GM21528 (cell line): ENCODE results near the gene ARRDC4.

Source experiments
- ATAC-seq: cut with Tn5 transposase; IDR thresholded peaks from one replicate; pipeline ENCODE4 v1.9.1; 2021; ENCODE audit warnings: mild to moderate bottlenecking, moderate library complexity; ENCODE audit not compliant: unreplicated experiment, low FRiP score

ARRDC4 gene

DNA sequence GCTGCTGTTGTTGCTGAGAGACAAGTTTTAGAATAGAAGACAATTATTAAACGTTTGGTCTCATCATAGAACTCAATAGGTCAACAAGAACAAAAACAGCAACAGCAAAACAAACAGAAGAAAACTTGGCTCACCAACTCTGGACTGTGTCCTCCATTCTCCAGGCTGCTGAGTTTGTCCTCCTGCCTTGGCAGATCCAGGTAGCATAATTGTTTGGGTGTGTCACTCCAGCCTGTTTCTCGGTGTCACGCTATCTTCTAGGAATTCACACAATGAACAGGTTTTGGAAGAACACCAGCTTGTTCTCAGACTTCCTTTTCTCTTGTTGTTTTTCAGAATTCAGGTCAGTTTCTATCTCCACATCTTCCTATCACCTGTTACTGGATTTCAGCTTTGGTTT, 34.7 kb downstream of the ARRDC4 start:
- no peak for ATAC-seq

DNA sequence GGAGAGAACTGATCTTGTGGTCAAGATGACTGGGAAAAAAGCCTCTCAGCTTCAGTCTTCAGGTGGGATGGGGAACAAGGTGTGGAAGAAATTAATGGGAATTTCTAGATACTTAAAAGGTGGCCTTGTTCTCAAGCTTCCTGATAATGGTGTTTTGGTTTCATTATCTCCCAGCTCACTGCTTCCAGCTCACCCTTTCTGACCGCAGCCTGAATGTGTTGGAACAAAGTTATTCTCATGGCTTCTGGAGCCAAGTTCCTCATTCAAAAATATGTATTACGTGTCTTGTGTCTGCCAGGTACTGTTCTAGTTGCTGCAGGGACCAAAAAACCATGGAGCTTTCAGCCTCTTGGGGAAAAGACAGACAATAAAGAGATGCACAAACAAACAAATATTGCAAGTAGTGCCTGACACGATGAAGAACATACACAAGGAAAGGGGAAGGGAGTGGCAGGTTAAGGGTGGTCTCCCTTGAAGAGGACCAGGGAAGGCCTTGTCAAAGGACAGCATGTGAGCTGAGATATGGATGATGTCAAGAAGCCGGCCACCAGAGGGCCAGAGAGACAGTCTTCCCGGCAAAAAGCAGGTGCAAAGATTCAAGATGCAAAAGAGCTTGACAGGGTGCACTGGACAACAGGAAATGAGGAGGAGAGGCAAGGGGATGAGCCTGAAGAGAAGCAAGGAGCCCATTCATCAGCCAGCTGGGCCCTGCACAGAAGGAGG, 35.5 kb downstream of the ARRDC4 start:
- no peak for ATAC-seq

DNA sequence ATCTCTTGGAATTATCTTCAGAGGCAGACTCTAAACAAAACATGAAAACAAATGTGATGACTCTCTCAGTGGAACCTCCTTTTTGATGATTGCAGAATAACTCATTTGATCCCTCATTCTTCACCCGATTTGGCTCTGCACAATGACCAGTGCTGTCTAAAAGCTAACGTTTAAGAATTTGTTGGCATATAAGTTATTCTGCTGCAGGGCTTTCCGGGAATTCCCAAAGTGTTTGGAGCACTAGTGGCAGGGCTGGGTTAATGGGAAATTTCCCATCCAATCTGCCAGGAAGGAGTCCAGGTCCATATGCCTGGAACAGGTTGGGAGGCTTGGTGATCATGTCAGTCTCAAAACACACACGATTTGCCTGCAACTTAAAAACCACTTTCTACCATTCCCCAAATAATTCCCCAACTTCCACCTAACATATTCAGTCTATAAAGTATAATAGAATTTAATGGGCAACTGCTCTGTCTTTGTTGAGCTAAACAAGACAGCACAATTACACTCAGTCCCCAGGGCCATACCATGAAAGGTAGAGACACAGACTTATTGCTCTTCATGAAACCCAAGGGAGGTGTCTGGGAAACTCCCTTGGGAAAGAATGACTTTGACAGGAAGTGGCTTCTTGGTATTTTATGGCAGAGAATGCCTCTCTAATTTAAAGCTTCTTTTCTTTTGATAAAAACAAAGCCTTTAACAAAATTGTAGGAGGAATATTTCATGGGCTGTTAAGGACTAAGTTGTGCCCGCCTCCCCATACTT, 38.0 kb downstream of the ARRDC4 start:
- ATAC-seq: no peak

- no peak for ATAC-seq
These were observed 40.0 kb downstream of the ARRDC4 start for GRCh38 chr15:98000249-98001203.

DNA sequence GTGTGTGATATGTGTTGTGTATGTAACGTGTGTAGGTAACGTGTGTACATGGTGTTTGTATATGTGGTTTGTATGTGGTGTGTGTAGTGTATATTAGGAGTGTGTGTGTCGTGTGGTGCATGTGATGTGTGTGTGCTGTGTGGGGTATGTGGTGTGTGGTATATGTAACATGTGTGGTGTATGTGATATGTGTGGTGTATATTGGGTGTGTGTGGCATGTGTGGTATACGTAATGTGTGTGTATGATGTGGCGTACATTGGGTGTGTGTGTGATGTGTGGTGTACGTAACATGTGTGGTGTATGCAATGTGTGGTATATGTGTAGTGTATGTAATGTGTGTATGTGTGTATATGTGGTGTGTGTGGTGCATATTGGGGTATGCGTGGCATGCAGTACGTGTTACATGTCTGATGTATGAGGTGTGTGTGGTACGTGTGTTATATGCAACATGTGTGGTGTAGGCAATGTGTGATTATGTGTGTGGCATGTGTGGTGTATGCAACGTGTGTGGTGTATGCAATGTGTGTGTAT, 41.2 kb downstream of the ARRDC4 start:
- ATAC-seq: no peak

GRCh38 chr15:98002419-98002818, 41.9 kb downstream of the ARRDC4 start:
- ATAC-seq: no peak

DNA sequence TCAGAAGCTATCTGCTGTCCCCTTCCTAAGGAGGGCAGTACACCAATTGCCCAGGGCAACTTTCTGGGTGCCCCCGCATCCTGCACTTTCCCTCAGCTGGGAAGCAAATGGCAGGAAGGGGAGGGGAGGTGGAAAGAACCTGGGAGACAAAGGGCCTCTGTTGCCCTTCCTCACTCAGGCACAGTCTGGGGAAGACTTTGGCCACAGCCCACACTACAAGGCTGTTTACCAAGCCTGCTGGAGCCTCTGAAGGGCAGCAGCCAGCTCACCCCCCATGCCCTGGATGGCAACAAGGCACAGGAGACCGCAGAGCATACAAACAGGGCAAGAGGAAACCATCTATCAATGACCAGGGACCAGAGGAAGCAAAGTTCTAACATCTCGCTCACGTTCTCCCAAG, 42.4 kb downstream of the ARRDC4 start:
- no peak for ATAC-seq

- ATAC-seq: no peak
These were observed 43.0 kb downstream of the ARRDC4 start for GRCh38 chr15:98003518-98003917.

GRCh38 chr15:98003996-98004395, 43.5 kb downstream of the ARRDC4 start:
- ATAC-seq: no peak

- ATAC-seq: no peak
These were observed 45.2 kb downstream of the ARRDC4 start for GRCh38 chr15:98005659-98006058.

GRCh38 chr15:98009169-98009568, 48.7 kb downstream of the ARRDC4 start:
- ATAC-seq: no peak

DNA sequence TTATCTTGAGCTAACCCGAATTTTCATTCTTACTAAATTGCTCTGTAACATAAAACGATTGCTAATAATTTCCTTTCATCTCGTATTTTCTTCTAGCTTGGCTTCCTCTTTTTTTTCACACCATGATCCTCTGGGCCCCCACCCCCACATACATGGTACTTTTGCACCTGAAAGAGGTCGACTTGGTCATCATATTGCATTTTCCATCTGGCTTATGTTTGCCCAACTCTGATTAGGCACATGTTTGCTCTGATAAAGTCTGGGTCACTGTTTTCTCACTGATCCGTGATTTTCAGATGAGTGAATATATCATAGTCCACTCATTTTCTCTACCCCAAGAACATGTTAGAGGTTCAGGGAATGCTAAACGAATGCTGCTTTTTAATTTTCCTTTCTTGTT, 49.5 kb downstream of the ARRDC4 start:
- ATAC-seq: no peak

DNA sequence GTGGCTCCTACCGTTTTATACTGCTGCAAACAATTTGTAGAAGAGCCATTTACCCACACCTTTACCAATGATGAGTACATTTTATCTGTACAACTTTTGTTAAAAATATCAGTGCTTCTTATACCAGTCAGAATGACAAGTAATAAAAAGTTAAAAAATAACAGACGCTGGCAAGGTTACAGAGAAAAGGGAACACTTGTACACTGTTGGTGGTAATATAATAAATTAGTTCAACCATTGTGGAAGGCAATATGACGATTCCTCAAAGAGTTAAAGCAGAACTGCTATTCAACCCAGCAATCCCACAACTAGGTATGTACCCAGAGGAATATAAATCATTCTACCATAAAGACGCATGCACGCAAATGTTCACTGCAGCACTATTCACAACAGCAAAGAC, 51.9 kb downstream of the ARRDC4 start:
- ATAC-seq: no peak

DNA sequence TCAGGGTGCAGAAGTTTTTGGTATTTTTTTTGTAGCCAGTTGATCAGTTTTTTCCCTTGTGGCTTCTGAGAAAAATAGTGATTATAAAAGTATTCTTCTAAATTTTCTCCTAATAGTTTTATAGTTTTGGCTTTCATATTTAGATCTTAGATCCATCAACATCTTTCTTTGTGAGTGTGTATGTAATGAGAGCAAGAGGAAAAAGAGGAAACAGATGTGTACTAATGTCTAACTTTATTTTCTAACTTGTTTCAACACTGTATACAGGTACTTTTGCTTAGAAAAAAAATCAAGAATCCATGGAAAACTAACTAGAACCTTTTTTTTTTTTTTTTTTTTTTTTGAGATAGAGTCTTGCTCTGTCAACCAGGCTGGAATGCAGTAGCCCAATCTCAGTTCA, 53.1 kb downstream of the ARRDC4 start:
- ATAC-seq: no peak

GRCh38 chr15:98017150-98017964, 56.9 kb downstream of the ARRDC4 start:
- no peak for ATAC-seq

- no peak for ATAC-seq
These were observed 58.4 kb downstream of the ARRDC4 start for GRCh38 chr15:98018761-98019351.
